Endodermal cell (in vitro differentiated cells): Measurements from ENCODE around the gene MBOAT1. TPM values are rescaled to one million over a fixed set of nuclear protein-coding genes. Genes with fewer than 3 reads are reported as not detected.
A peak's percentile ranks its signal among the peaks of the same experiment; 100 is the strongest.

ENCODE experiments used
- DNase-seq: peaks from one replicate; pipeline ENCODE4 v3.0.0-alpha.2; 2017
- H3K27ac ChIP-seq: 2 replicates; pipeline ENCODE4 v1.5.1; 2013; ENCODE audit warnings: mild to moderate bottlenecking, low read depth, low read length, moderate library complexity
- H3K27me3 ChIP-seq: 2 replicates; pipeline ENCODE4 v1.6.1; 2013; ENCODE audit warnings: mild to moderate bottlenecking, low read length, moderate library complexity; ENCODE audit not compliant: insufficient read depth, control insufficient read depth, poor library complexity, severe bottlenecking
- H3K36me3 ChIP-seq: 2 replicates; pipeline ENCODE4 v1.7.0; 2013; ENCODE audit warnings: mild to moderate bottlenecking, low read length, moderate library complexity; ENCODE audit not compliant: control insufficient read depth, insufficient read depth
- H3K4me1 ChIP-seq: one replicate; pipeline ENCODE4 v1.7.0; 2013; ENCODE audit warnings: low read length; ENCODE audit not compliant: control insufficient read depth, insufficient read depth
- H3K4me3 ChIP-seq: 2 replicates; pipeline ENCODE4 v1.5.1; 2013; ENCODE audit warnings: mild to moderate bottlenecking, low read length, moderate library complexity
- H3K9ac ChIP-seq: 2 replicates; pipeline ENCODE4 v1.6.1; 2013; ENCODE audit warnings: mild to moderate bottlenecking, low read length, moderate library complexity; ENCODE audit not compliant: poor library complexity, severe bottlenecking; ENCODE audit errors: extremely low read depth
- H3K9me3 ChIP-seq: 2 replicates; pipeline ENCODE4 v1.6.1; 2013; ENCODE audit warnings: mild to moderate bottlenecking, low read length, moderate library complexity; ENCODE audit not compliant: control insufficient read depth
- H3K27ac Mint-ChIP-seq: 2 replicates; pipeline ENCODE4 v1.8.0; 2020; ENCODE audit warnings: mixed read lengths
- H3K27me3 Mint-ChIP-seq: 2 replicates; pipeline ENCODE4 v1.8.0; 2021; ENCODE audit warnings: mild to moderate bottlenecking, mixed read lengths; ENCODE audit not compliant: insufficient read depth
- H3K36me3 Mint-ChIP-seq: 2 replicates; pipeline ENCODE4 v1.8.0; 2020; ENCODE audit warnings: low read depth, mixed read lengths
- H3K4me1 Mint-ChIP-seq: 2 replicates; pipeline ENCODE4 v1.8.0; 2020; ENCODE audit warnings: mixed read lengths
- H3K4me3 Mint-ChIP-seq: 2 replicates; pipeline ENCODE4 v1.8.0; 2020; ENCODE audit warnings: mild to moderate bottlenecking, moderate library complexity, mixed read lengths
- H3K9me3 Mint-ChIP-seq: 2 replicates; pipeline ENCODE4 v1.8.0; 2020; ENCODE audit warnings: mild to moderate bottlenecking, mixed read lengths
- CTCF ChIP-seq: fragments of 200-600 bp; sonication (generic); conservative IDR thresholded peaks from 2 replicates; pipeline ENCODE4 v1.5.0; 2021; ENCODE audit warnings: antibody characterized with exemption, mild to moderate bottlenecking
- whole genome bisulfite sequencing, 2 experiments: methylation state at CpG; one replicate each; pipeline versions ENCODE4 v1.1.5 to v1.1.7; 2013; ENCODE audit warnings: missing lambda C conversion rate in 2 of 2, mixed read lengths in 1 of 2; ENCODE audit not compliant: insufficient coverage in 1 of 2, insufficient read length in 1 of 2; 5-methylcytosine and 5-hydroxymethylcytosine counted together
- total RNA-seq, 2 donors: library from RNA; stranded (reverse); fragmentation: NEBNext Ultra II Directional in 1 of 2; extraction: Animal tissue kit (Norgen Biotek cat#: 25700) in 1 of 2; gene quantifications; 2 replicates in 1 of 2; 3 replicates in 1 of 2; pipeline ENCODE4 v1.2.1, GENCODE V29; 2021

Gene MBOAT1
- total RNA-seq, 2 donors from 2014 or later, result 7.7 to 9.4 TPM

- H3K36me3 Mint-ChIP-seq, result peaks cover 8% of the 10 kb centered on the region
- H3K4me1 Mint-ChIP-seq, result peaks cover 8% of the 10 kb centered on the region
- H3K9me3 ChIP-seq, result peaks cover 47% of the 10 kb centered on the region
- peaks cover 20% of the 10 kb centered on the region for H3K9me3 Mint-ChIP-seq
- no peak for DNase-seq
- H3K9ac ChIP-seq, result no peak overlapping the region
- no peak overlapping the region for H3K4me3 Mint-ChIP-seq
- H3K27ac ChIP-seq, result no peak overlapping the region
- H3K27ac Mint-ChIP-seq, result no peak overlapping the region
- H3K27me3 Mint-ChIP-seq, result no peaks in the 10 kb centered on the region
- no peaks in the 10 kb centered on the region for H3K4me1 ChIP-seq
- no peak for TF ChIP-seq CTCF
- H3K36me3 ChIP-seq, result no peaks in the 10 kb centered on the region
- no peaks in the 10 kb centered on the region for H3K27me3 ChIP-seq
- no peak overlapping the region for H3K4me3 ChIP-seq
These were observed 23.6 kb downstream of the MBOAT1 start for GRCh38 chr6:20188630-20189075.

DNA sequence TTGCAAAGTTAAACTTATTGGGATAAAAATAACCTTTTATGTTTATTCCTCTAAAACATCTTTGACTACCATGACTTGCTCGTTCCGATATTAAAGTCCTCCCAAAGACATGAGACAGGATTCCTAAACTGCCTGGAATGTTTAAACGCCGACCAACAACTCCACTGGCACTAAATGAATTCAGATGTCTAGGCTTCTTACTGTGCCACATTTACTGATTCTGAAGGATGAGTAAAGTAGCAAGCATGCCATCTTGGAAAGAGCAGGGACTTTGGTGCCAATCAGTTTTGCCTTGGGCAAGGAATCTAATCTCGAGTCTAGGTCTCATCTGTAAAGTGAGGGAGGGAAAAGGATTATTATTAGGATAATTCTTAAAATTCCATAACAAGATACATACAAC, 25.3 kb downstream of the MBOAT1 start:
- H3K27me3 Mint-ChIP-seq, result no peaks in the 10 kb centered on the region
- no peak for DNase-seq
- H3K27me3 ChIP-seq, result no peaks in the 10 kb centered on the region
- peaks cover under 1% of the 10 kb centered on the region for H3K4me1 Mint-ChIP-seq
- H3K4me1 ChIP-seq, result no peaks in the 10 kb centered on the region
- no peak overlapping the region for H3K4me3 Mint-ChIP-seq
- no peak overlapping the region for H3K4me3 ChIP-seq
- H3K9me3 Mint-ChIP-seq, result peaks cover 28% of the 10 kb centered on the region
- TF ChIP-seq CTCF, result no peak
- peaks cover 52% of the 10 kb centered on the region for H3K9me3 ChIP-seq
- H3K36me3 ChIP-seq, result no peaks in the 10 kb centered on the region
- no peak overlapping the region for H3K27ac ChIP-seq
- H3K27ac Mint-ChIP-seq, result no peak overlapping the region
- no peak overlapping the region for H3K9ac ChIP-seq
- WGBS, 2 experiments, result 91 to 100% methylated on average over 2 to 5 of the region's 5 CpGs
- H3K36me3 Mint-ChIP-seq, result peaks cover 14% of the 10 kb centered on the region

- Histone ChIP-seq H3K4me3 (peak overlapping the region; percentile 36), H3K27me3 (no peaks in the 10 kb centered on the region), H3K36me3 (no peaks in the 10 kb centered on the region), H3K9me3 (peaks cover 27% of the 10 kb centered on the region), H3K9ac (no peak overlapping the region), H3K27ac (no peak overlapping the region), H3K4me1 (no peaks in the 10 kb centered on the region)
- Mint-ChIP-seq H3K27ac (no peak overlapping the region), H3K9me3 (peaks cover 22% of the 10 kb centered on the region), H3K4me1 (no peaks in the 10 kb centered on the region), H3K4me3 (no peak overlapping the region), H3K36me3 (peaks cover 17% of the 10 kb centered on the region), H3K27me3 (no peaks in the 10 kb centered on the region)
- TF ChIP-seq CTCF, result no peak
- 98 to 100% methylated on average over 2 to 3 of the region's 3 CpGs for WGBS, 2 experiments
- no peak for DNase-seq
These were observed 28.6 kb downstream of the MBOAT1 start for GRCh38 chr6:20183706-20184105.
